CD4-positive, alpha-beta T cell treated with Interleukin-17A for 1 hour (primary cell): ENCODE data around the gene PRR36.

ENCODE experiments used
- DNase-seq: peaks from one replicate; pipeline ENCODE4 v3.0.0-alpha.2; 2020

Gene PRR36

DNA sequence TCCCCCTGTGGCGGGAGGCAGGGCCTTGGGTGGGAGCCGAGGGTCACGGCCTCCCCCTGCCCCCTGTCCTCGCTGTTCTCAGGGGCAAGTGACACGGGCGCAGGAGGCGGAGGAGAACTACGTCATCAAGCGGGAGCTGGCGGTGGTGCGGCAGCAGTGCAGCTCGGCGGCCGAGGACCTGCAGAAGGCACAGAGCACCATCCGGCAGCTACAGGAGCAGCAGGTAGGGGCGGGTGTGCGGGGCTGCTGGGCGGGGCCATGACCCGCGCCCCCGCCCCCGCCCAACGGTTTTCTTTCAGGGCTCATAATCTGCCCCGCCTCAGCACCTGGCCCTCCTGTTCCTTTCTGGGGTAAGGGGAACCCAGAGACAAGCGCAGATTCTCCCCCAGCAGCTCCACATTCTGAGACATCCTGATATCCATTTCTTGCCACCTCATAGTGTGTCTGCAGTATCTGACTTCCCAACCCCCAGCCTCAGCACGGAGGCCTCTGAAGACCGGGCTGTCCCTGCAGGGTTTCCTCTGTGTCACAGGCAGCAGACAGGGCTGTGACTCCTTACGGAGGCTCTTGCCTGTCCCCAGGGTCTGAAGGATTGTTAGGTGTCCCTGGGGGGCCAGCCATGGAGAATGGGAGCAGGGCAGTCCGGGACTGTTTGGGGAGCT, 15.9 kb downstream of the PRR36 start:
- DNase-seq: peak; percentile 10

DNA sequence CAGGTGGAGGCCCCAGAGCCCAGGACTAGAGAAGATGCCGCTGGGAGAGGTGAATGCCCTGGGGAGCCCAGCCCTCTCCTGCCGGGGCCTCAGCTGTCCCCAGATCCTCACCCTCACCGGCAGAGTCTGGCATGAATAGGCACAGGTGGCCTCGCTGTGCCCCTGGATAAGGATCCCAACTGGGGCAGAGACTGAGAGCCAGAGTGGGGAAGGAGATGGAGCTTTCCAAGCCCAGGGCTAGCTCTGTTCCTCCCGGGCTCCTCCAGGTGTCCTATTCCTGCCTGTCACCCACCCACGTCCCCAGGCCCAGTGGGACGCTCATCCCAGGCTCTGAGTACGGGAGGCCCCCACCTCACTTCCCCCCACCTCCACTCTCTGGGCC, 16.5 kb downstream of the PRR36 start:
- DNase-seq: no peak

DNA sequence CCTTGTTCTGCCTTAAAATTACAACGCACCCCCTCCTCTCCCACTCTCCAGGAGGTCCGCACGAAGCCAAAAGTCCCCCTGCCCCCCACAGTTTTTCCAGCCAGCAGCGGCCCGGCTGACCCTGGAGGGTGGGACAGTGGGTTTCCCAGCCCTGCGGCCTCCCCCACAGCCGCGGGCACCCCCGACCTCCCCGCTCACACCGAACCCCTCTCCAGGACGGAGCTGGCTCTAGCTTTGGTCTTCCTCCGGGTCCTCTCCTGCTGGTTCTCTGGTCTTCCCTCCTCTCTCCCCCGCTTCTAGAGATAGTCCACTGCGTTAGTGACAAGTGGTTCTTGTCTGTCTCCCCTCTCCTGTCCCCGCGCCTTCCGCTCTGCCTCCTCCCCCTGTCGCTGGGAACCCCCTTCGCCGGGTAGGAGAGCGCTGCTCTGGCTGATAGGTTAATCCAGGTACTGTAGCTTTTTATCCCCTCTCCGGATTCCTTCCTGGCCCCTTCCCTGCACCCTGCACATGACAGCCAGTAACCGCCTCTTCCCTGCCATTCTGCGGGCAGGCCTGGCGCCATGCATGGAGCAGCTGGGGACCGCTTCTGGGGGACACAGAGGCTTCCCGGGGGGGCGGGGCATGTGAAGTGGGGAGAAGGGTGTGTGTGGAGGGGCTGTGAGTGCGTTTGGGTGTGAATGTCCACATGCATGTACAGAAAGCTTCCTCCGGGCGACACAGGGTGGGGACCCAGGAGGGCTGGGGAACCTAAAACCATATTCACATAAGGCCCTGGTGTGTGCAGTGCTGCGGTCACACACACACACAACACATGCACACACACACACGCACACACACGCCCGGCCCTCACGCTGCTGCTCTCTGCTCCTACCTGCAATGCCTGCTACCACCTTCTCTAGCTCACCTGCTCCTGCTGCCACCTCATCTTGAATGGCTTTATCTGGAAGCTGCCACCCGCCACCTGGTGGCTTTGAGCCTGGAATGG, 17.2 kb downstream of the PRR36 start:
- DNase-seq: no peak

DNA sequence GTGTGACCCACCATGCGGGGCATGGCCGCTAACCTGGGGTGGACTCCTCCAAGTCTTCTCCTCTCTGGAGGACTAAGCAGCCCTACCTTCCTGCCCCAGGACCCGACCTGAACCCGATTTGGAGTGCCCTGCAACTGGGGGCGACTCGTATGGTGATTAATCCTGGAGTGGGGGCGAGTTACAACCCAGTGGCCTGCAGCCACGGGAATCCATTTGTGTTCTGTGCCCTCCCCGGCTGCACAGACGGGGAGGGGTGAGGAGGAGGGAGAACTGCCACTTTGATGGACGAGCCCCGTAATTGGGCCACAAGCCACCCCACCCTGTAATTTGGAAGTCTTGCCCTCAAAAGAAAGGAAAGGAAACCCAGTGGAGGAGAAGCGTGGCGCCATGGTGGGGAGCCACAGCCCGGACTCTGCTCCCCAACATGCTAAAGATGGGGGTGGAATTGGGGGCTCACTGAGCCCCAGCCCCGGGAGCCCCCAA, 18.0 kb downstream of the PRR36 start:
- DNase-seq: no peak

DNA sequence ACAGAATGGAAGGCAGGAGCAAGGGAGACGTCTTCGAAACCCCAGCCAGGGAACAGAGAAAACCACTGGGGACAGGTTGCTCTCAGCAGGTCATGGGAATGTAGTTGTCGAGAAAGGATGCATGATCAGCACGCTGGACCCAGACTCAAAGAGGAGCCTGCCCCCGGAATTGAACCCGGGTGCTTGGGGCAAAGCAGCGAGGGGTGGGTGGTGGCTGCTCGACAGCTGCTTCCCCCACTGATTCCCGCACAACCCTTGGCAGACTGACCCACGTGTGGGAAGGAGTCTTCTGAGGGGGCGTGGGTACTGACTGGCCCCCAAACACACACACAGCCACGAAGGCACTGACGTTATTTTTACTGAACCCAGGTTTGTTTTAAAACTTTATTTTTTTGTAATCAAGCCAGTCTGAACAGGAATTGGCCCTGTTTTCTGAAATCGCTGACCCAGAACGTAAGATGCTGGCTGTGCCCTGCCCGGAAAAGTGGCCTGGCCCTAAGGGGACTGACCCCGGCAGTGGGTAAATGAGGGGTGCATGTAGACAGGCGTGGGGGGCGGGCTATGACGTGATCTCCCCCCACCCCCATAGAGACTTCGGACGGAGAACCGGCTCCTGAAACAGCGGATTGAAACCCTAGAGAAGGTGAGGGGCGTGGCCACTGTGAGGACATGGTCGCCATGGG, 18.6 kb downstream of the PRR36 start:
- no peak for DNase-seq

DNA sequence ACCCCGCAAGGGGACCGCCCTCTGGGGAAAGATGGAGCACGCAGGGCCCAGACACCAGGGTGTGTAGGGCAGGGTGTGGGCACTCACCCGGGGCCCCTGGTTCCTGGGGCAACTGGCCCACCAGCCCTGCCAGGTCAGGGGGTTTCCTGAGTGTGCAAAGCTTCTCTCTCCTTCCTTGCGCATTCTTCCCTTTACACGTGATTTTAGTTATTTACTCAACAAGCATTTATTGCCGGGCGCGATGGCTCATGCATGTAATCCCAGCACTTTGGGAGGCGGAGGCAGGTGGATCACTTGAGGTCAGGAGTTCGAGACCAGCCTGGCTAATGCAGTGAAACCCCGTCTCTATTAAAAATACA, 20.4 kb downstream of the PRR36 start:
- DNase-seq: no peak

DNA sequence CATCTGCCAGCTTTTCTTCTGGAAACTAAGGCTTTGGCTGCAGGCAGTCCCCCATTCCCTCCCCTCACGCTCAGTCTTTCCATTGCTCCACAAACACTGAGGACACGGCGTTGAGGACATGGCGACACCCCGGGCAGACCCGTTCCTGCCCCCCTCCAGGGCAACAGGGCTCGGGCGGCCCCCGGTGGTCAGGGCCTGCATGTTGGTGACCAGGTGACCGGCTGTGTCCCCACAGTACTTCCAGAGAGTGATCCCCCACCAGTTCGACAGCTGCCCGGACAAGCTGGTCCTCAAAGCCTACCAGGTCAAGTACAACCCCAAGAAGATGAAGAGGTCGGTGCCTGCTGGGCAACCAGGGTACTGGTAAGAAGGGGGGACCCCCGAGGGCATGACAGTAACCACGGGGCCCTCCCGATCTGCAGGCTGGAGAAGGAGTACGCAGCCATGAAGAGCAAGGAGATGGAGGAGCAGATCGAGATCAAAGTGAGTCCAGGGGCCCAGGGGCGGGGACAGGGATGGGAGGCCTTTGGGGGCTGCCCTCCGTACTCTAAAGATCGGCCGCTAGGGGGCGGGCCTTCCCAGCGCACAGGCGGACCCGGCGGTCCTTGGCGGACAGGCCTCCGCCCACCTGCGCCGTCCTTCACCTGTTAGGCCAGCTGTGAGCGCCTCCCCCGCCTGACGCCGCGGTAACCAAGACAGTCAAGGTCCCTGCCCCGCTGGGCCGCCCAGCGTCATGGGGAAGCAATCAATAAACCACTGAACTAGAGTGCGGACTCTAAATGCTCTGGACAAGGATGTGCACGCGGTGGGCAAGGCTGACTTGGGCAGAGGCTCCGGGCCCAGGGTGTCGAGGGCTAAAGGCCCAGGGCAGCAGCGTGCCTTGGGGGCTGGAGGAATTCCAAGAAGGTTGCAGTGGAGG, 21.1 kb downstream of the PRR36 start:
- DNase-seq: peak; percentile 70

DNA sequence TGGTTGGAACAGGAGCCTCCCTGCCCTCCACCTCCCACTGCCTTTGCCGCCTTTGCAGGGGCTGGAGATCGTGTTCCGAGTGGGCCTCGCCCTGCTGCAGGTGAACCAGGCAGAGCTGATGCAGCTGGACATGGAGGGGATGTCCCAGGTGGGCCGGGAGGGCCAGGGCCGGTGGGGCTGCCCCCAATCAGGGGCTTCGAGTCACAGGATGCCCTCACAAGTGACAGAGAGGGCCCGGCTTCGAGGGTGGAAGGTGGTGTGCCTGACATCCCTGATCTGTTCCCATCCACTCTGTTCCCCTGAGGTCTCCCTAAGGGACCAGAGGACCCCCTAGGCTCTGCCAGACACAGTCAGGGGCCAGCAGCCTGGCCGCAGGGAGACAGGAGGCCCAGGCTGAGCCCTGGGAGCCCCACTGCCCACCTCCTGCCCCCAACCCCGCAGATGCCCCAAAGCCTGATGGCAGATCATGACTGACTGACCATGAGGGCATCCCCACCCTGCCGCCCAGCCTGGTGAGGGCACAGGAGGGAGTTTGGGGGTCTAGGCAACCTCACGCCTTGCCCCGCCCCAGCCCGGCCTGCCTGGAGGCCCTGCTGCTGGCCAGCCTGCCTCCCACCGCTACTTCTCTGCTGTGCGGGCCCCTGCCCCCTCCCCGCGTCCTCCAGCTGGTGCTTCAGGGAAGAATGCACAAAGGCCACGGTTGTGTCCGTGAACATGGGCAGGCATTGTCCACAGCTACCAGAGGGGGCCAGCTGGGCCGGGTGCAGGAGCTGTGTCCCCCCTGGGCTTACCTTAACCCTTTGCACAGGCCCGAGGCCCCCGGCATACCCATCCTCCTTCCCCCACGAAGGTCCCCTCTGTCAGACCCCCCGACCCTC, 22.3 kb downstream of the PRR36 start:
- DNase-seq: no peak

DNA sequence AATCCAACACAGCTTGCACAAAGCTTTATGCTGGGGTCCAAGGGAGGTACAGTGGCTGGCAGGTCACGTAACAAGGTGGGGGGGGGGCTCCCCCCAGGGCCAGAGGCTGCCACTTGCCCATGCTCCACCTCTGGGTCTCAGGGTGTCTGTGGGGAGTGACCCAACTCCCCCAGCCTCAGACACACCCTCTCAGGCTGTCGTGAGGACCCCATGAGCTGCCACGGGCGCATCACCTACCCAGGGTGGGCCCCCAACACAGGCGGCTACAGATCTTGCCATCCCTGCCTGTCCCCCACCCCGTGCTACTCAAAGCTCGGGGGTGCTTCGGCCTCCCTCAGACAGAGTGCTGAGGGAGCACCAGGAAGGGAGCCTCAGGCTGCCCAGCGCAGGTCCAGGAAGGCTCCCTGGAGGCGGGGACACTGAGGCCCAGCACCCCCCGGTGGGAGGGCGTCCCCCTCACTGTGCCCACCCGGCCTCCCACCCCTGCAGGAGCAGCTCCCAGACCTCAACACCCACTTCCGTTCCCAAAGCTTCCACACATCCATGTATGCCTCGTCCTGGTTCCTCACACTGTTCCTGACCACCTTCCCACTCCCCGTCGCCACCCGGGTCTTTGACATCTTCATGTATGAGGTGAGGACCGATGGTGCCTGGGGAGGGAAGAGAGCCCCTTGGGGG, 23.1 kb downstream of the PRR36 start:
- no peak for DNase-seq

DNA sequence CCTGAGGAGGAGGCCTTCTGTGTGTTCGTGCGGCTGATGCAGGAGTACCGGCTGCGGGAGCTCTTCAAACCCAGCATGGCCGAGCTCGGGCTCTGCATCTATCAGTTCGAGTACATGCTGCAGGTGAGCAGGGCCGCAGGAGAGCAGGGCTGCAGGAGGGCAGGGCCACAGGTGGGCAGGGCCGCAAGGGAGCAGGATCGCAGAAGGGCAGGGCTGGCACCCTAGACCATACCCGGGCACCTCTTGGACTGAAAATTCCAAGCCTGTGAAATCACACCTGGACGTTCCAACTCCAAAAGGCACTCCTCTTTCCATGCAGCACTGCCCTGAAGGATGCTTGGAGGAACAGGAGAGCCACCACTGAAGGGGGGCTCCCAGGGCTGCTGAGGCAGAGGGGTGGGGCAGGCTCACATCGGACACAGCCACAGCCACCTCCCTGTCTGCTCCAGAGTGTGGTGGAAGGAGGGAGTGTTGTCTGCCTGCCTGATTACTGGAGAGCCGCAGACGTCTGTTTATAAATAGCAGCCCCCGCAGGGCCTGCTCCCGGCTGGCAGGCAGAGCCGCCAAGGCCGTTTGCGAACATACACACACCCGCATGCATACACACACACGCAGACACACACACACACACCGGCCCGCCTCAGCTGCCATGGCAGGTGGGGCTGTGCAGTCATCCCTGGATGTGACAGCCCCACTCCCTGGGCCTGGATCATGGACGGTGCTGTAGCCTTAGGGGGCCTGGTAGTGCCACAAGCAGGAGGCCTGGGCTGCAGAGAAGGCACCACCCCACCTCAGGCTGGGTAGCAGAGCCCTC, 24.0 kb downstream of the PRR36 start:
- DNase-seq: no peak

DNA sequence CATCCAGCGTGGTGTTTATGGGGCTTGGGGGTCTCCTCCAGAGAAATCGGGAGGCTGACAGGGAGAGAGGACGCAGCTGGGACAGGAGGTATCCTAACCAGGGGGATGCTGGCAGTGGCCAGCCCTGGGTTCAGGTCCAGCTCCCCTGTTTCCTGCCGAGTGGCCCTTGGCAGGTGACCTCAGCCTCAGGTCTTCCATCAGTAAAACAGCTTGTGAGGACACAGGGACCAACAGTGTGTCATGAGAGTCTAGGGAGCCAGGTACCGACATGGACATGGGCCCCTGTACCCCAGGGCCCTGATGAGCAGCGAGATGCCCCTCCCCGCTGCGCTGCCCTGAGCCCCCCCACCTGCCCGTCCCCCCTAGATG, 24.6 kb downstream of the PRR36 start:
- no peak for DNase-seq

DNA sequence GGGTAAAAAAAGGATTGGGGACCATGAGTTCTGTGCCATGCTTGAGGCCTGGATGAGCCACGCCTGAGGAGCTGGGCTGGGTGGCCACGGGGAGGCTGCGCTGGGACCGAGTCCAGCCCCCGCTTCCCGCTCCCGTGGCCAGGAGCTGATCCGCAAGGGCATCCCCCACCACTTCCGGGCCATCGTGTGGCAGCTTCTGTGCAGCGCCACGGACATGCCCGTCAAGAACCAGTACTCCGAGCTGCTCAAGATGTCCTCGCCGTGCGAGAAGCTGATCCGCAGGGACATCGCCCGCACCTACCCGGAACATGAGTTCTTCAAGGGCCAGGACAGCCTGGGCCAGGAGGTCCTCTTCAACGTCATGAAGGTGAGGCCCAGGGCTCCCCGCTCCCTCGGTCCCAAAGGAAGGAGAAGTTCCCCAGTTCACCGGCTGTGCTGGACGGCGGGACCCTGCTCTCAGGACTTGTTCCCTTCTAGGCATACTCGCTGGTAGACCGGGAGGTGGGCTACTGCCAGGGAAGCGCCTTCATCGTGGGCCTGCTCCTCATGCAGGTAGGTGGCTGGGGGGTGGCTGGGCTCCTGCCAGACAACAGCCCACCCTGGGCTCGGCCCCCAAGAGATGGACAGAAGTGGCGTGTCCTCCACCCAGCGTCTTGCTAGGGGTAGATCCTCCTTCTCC, 25.3 kb downstream of the PRR36 start:
- no peak for DNase-seq

DNA sequence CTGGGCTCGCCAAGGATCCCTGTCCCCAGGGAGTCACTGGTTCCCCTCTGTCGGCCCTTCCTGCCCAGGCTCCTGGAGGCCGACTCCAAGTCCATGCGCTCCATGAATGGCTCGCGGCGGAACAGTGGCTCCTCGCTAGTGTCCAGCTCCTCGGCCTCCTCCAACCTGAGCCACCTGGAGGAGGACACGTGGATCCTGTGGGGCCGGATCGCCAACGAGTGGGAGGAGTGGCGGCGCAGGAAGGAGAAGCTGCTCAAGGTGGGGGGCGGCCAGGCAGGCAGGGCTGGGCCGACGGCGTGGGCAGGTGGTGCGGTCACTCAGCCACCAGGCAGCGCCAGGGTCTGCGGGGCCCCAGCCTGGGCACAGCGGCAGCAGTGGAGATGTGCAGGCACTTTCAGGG, 26.5 kb downstream of the PRR36 start:
- DNase-seq: no peak

DNA sequence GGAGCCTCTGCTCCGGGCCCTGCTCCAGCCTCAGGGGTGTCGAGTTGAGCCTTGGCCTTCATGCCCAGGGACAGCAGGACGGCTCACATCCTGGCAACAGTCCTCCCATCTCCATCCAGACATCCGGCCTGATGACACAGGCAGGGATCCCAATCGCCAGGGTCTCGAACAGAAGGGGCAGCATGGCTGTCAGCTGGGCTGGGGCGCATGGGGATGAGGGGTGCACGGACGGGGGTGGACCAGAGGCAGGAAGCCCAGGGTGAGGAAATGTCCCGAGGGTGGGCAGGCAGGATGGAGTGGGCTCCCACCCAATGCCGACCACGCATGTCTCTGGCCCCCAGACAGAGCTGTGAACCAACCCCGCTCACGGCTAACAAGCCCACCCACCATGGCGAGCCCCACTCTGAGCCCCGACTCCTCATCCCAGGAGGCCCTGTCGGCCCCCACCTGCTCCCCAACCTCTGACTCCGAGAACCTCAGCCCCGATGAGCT, 28.0 kb downstream of the PRR36 start:
- DNase-seq: no peak

DNA sequence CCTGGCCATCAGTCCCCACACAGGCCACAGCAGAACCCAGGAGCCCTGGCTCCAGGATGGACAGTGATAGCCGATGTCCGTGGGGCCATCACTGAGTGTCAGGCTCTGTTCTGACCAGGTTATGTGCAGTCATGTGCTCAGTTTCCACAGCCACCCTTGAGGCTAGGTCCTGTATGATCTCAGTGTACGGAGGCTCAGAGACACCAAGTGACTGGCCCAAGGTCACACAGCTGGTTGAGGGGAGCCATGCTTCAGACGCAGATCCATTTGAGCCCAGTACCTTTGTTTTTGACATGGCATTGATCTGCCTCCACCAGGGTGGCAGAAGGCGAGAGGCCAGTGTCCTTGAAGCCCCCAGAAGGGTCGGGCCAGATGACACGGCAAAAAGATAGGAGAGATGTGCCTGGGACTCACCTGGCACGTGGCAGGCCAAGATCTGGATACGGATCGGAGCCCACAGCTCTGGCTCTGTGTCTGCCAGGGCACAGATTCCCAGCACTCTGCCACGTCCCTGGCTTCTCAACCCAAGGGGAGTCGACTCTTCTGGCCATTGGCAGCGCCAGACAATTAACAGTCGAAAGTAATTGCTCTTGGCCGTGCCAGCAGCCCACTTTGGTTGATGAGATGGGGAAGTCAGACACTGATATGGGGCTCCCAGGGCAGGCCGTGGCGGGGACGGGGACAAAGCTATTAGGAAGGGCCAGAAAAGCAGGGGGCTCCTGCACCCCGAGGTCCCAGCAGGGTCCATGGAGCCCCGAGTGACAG, 28.6 kb downstream of the PRR36 start:
- DNase-seq: no peak

DNA sequence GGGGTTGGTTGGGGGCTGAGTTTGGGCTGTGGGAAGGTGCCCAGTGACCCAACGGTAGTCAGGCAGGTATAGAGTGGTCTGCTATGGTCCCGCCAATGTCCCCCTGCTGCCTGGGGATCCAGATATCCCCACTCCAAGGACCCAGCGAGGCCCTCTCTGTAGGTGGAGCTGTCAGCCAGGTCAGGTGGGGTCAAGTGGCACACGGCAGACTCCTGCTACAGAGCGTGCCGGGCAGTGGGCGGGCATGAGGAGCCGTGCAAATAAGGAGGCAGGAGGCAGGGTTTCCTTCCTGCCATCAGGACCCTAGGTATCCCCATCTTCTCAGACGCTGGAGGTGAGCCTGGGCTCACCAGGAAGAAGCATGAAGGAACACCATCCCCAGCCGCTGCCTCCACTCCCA, 29.2 kb downstream of the PRR36 start:
- DNase-seq: no peak

DNA sequence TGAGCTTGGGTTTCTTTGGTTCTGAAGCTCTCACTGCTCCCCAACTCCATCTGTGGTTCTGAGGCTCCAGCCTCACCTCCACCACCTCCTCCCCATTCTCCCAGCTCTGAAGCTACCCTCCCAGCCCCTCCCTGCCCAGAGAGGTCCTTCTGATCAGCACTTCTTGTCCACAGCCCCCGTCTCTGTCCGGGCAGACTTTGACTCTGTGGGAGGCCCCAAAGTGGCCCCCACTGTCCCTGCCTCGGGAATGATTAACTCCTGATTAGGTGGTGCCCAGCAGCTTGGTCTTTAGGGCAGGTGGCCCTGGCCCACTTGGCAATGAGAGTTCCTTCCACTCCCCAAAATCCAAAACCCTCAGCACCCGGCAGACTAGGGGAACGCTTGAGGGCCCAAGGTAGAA, 29.8 kb downstream of the PRR36 start:
- DNase-seq: no peak

DNA sequence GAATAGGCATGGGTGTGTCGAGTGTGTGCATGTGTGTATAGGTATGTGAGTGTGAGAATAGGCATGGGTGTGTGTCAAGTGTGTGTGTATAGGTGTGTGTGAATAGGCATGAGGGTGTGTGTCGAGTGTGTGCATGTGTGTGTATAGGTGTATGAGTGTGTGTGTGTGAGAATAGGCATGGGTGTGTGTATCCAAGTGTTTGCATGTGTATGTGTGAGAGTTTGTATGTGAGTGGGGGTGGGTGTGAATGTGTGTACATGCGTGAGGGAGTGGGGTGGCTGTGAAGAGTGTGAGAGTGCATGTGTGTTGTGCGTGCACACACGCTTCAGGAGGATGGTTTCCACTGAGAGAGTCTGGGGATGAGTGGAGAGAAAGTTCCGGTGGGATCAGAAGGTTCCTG, 30.7 kb downstream of the PRR36 start:
- no peak for DNase-seq
